Stimulated activated naive CD8-positive, alpha-beta T cell treated with anti-CD3 and anti-CD28 coated beads, Interleukin-15, Interleukin-2, amounts not matched to agents 100 ng/mL and 50 ng/mL, for 24 hours (primary cell): Measurements from ENCODE around the gene PDE6A.

Experiments
- H3K27ac Mint-ChIP-seq: one replicate; pipeline ENCODE4 v1.8.0; 2021; ENCODE audit warnings: mild to moderate bottlenecking, mixed read lengths
- H3K27me3 Mint-ChIP-seq: one replicate; pipeline ENCODE4 v1.8.0; 2021; ENCODE audit warnings: mixed read lengths
- H3K36me3 Mint-ChIP-seq: one replicate; pipeline ENCODE4 v1.8.0; 2021; ENCODE audit warnings: low read depth, mixed read lengths
- H3K4me1 Mint-ChIP-seq: one replicate; pipeline ENCODE4 v1.8.0; 2021; ENCODE audit warnings: low read depth, mixed read lengths
- H3K4me3 Mint-ChIP-seq: one replicate; pipeline ENCODE4 v1.8.0; 2021; ENCODE audit warnings: mild to moderate bottlenecking, mixed read lengths
- H3K9me3 Mint-ChIP-seq: one replicate; pipeline ENCODE4 v1.8.0; 2021; ENCODE audit warnings: mixed read lengths

Gene PDE6A

DNA sequence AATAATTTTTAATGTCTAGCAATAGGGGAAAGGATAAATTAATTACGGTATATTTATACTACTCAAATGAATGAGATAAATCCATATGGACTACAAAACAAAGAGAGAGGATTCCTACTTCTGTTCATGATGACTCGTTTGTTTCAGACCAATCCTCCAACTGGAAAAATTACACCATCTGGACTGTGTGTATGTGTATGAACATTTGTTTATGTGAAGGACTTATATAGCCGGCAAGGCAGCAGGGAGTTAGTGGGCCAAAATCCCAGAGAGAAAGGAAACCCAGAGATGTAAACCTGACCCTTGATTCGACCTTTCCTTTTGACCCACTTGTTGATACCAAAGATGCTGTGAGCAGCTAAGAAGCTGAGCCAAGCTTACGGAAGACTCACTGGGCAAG lies 20.1 kb downstream of the PDE6A start:
- Mint-ChIP-seq H3K27me3 (peaks cover 8% of the 10 kb centered on the region), H3K9me3 (no peaks in the 10 kb centered on the region), H3K4me3 (no peak overlapping the region), H3K36me3 (no peaks in the 10 kb centered on the region), H3K27ac (no peak overlapping the region), H3K4me1 (no peaks in the 10 kb centered on the region)

DNA sequence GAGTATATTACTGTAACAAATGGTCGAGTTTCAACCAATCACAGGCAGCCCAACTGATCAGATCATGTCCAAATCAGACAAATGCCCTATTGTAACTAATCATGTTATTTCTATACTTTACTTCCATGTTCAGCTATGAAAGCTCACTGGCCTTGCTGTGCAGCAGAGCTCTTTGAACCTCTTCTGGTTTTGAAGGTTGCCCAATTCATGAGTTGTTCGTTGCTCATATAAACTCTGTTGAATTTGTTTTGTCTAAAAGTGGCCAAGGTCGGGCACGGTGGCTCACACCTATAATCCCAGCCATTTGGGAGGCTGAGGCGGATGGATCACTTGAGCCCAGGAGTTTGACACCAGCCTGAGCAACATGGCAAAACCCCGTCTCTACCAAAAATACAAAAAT lies 21.6 kb downstream of the PDE6A start:
- no peaks in the 10 kb centered on the region for H3K9me3 Mint-ChIP-seq
- H3K27me3 Mint-ChIP-seq, result no peaks in the 10 kb centered on the region
- no peak overlapping the region for H3K27ac Mint-ChIP-seq
- H3K4me3 Mint-ChIP-seq, result no peak overlapping the region
- no peaks in the 10 kb centered on the region for H3K4me1 Mint-ChIP-seq
- no peaks in the 10 kb centered on the region for H3K36me3 Mint-ChIP-seq

DNA sequence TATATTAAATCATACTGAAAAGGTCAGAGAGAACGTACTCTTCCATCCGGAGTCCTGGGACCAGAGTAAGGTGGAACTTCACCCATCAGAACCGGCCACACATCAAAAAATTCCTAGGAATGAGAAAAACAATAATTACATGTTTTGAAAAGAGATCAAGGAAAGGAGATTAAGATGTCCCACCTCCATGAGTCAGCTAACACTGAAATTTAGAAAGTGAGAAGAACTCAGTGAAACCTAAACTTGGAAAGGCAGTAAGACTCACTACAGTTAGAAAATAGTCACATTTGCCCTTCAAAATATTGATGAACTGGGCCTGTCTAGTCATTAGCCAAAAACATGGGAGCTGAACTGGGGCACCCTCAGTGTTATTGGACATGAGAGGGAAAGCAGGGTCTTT lies 23.0 kb downstream of the PDE6A start:
- Mint-ChIP-seq H3K4me3 (no peak overlapping the region), H3K36me3 (no peaks in the 10 kb centered on the region), H3K9me3 (no peaks in the 10 kb centered on the region), H3K4me1 (no peaks in the 10 kb centered on the region), H3K27me3 (no peaks in the 10 kb centered on the region), H3K27ac (no peak overlapping the region)

DNA sequence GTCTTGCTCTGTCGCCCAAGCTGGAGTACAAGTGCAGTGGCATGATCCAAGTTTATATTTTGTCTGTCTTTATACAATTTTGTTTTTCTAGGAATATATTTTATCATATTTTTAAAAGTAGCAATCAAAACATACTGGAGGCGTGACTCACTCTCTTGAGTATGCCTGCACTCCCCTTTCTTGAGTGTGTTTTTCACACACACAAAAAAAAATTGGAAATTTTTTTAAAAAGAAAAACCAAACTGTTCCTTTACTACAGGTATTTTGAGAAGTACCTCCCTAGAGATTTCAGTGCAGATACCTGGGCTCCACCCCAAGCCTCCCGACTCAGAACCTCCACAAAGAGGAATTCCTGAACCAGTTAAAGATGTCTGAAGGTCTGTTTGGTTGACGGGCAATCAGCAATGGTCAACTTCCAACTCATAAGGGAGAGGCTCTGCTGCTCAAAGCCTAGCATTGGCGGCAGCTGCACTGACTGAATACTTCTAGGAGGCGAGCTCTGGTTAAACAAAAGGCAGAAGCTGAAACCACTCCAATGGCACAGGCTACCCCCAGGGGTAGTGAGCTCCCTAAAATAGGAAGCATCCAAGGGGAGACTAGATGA lies 27.4 kb downstream of the PDE6A start:
- Mint-ChIP-seq H3K36me3 (no peaks in the 10 kb centered on the region), H3K27ac (no peak overlapping the region), H3K9me3 (no peaks in the 10 kb centered on the region), H3K4me1 (no peaks in the 10 kb centered on the region), H3K4me3 (no peak overlapping the region), H3K27me3 (peaks cover 7% of the 10 kb centered on the region)

DNA sequence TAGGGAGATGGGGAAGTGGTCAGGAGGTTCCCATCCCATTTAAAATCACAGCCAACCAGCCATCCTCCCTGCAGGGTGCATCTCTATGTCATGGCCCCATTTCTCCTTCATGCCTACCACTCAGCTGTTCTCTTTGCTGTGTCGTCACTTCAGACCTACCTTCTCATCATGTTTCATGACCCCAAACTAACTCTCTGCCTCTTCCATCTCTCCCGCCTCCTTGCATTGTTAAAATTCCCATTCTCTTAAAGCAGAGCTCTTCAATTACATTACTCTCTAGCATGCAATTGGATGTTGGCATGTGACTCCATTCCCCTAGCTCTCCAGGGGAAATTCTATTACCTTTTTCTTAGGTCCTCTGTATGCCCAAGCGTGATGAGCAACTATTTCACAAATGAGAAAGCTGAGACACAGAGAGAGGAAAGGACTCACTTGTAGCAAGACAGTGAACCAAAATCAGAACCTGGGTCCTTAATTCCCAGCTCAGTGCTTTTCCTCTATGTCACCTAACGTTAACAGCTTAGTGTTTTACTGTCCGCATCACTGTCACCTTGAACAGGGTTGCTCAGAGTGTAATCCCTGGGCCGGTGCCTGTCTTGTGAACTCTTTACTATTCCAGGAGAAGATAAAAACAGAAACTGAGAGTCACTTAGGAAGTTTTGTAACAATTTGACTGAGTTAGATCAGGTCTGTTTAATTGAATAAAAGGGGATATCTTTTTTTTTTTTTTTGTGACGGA lies 28.1 kb downstream of the PDE6A start:
- peaks cover 10% of the 10 kb centered on the region for H3K27me3 Mint-ChIP-seq

DNA sequence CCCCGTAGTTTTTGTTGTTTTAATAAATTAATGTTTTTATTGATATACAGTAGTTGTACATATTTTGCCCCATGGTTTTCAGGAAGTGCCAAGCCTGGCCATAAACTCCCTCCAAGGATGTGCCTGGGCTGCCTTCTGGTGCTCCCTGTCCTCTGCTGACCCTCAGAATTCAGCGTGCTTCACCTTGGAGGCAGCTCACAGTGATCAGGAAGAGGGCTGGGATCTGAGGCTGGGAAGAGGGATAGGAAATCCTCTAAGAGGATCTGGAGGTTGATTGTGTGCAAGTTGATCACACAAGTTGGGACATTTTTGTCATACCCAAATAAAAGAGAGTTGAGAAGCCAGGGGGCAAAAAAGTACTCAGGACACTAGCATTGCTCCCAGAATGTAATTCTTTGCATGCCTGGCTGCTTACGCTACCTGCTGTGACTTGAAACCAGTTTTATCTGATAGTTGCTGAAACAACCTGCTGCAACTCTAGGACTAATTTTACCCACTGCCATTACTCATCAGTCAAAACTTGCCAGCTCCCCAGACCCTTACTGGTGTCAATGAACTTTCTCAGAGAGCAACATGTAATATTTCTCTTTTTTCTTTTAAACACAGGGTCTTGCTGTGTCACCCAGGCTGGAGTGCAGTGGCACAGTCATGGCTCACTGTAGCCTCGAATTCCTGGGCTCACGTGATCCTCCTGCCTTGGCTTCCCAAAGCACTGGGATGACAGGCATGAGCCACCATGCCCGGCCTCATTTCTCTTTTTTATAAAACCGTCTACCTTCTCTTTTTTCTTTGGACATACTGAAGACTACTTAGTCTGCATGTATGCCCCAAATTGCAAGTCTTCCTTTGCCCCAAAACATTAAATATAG lies 29.0 kb downstream of the PDE6A start:
- H3K4me3 Mint-ChIP-seq, result no peak overlapping the region

More for the DNA sequence above, 28.1 kb downstream of the PDE6A start:
- H3K36me3 Mint-ChIP-seq, result no peaks in the 10 kb centered on the region
- no peak overlapping the region for H3K4me3 Mint-ChIP-seq
- no peaks in the 10 kb centered on the region for H3K9me3 Mint-ChIP-seq
- no peaks in the 10 kb centered on the region for H3K4me1 Mint-ChIP-seq
- no peak overlapping the region for H3K27ac Mint-ChIP-seq

DNA sequence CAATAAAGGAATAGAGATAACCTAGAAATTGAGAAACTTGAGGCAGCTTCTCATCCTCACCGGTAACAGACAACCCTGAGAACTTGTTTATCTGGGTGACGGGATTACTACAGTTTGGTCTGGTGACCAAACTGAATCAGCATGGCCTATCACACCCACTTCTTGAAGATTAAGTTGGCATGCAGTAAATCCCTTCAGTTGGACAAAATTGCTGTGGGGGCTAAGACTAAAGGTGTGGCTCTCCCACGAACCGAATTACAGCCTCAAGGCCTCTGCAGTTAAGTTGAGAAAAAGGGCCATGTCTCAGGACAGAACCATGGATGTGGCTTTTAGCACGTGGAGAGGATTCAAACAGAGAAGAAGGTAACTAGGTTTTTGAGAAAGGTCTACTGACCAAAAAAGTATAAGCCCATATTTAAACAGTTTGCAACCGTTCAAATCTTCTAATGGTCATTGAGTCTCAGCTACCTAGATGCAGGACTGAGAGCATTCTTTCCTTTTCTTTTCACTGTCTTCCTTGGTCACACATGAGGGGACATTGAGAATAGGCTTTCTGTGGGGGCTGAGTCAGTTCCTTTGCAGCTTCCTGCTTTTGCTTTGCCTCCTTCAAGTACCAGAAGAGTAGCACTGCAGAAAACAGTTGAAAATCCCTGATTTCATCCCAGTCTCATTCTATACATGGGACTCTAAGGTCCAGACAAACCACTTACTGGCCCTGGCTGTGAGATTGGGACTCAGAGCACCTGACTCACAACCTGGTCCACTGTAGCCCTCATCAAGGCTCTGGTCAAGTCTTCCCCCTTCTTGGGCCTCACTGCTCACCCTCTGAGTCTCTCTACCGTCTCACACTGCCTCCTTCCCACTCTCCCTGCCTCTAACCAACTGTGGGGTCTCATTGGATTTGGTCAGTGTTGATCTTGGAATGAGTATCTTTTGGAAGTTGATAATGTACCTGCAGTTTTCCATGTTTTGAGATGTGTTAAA lies 30.9 kb downstream of the PDE6A start:
- Mint-ChIP-seq H3K27me3 (peaks cover 27% of the 10 kb centered on the region), H3K36me3 (no peaks in the 10 kb centered on the region), H3K9me3 (no peaks in the 10 kb centered on the region), H3K4me1 (no peaks in the 10 kb centered on the region), H3K27ac (no peak overlapping the region), H3K4me3 (no peak overlapping the region)

More for the DNA sequence above, 29.0 kb downstream of the PDE6A start:
- peaks cover 14% of the 10 kb centered on the region for H3K27me3 Mint-ChIP-seq
- H3K27ac Mint-ChIP-seq, result no peak overlapping the region
- H3K9me3 Mint-ChIP-seq, result no peaks in the 10 kb centered on the region
- H3K4me1 Mint-ChIP-seq, result no peaks in the 10 kb centered on the region
- H3K36me3 Mint-ChIP-seq, result no peaks in the 10 kb centered on the region

DNA sequence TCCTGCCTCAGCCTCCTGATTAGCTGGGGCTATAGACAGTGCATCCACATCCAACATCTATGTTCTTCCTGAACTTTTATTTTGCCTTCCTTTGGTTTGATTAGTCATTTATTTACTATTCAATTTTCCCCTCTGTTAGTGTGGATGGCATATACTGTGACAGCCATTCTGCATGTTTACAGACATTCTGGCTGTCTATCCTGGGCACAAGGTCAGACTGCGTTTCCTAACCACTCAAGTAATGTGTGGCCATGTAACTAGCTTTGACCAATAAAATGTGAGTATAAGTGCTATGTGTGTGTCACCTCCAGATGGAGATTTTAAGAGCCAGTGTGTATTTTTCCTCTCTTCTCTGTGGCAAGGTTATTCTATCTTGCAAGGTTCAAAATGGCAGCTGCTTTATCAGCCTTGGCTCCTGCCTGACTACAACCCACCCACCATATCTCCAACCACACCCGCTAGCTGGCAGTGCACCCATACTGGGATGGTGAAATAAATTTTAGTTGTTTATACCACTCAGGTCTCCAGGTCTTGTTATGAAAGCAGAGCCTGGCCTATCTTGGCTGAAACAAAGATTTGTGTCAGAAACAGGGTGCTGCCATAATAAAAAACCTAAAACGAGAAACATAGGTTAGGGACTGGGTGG lies 32.2 kb downstream of the PDE6A start:
- Mint-ChIP-seq H3K36me3 (no peaks in the 10 kb centered on the region), H3K27ac (no peak overlapping the region), H3K9me3 (no peaks in the 10 kb centered on the region), H3K4me1 (no peaks in the 10 kb centered on the region), H3K4me3 (no peak overlapping the region), H3K27me3 (peaks cover 32% of the 10 kb centered on the region)

DNA sequence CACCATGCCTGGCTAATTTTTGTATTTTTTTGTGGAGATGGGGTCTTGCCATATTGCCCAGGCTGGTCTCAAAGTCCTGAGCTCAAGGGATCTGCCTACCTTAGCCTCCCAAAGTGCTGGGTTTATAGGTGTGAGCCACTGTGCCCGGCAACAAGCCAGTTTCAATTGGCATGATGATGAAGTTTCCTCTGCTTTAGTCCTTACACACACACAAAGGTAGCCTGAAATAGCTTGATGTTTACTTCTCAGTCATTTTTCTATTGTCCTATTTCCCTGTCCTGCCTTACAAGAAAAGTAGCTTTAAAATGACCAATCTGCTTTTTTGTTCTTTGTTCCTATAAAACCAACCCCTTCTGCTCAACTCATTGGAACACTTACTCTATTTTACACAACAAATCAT lies 33.6 kb downstream of the PDE6A start:
- peaks cover 29% of the 10 kb centered on the region for H3K27me3 Mint-ChIP-seq
- H3K36me3 Mint-ChIP-seq, result no peaks in the 10 kb centered on the region
- H3K9me3 Mint-ChIP-seq, result no peaks in the 10 kb centered on the region
- H3K4me1 Mint-ChIP-seq, result no peaks in the 10 kb centered on the region
- no peak overlapping the region for H3K27ac Mint-ChIP-seq
- no peak overlapping the region for H3K4me3 Mint-ChIP-seq

DNA sequence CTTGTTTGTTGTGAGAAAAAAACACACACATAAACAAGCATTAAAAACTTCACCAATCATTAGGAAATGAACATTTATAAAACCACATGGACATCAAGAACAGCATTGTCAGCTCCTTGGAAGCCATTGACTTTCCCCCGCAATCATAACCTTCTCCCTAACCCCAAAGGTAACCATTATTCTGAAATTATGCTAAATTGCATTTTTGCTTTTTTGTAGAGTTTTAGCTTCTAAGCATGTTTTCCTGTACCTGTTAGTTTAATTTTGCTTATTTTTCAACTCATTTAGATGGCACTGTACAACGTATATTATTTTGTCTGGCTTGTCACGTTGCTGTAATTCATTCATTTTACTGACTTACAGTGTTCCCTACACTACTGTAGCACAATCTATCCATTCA lies 36.8 kb downstream of the PDE6A start:
- Mint-ChIP-seq H3K4me3 (no peak overlapping the region), H3K36me3 (no peaks in the 10 kb centered on the region), H3K27ac (no peak overlapping the region), H3K9me3 (no peaks in the 10 kb centered on the region), H3K4me1 (peaks cover 6% of the 10 kb centered on the region), H3K27me3 (peaks cover 35% of the 10 kb centered on the region)

DNA sequence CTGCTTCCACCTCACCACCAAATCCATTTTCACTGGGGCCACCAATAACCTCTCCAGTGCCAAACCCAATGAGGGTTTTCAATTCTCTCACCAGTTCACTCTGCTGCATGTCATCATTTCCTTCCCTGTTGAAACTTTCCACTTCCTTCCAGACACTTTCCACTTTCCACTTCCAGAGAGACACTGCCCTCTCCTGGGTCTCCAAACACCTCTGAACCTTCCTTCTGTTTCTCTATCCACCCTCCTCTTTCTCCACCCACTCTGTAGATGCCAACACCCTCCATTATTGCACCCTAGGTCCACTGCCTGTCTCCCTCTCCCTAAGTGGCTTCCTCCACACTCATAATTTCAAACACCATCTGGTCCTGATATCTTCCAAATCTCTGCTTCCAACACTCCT lies 39.6 kb downstream of the PDE6A start:
- Mint-ChIP-seq H3K27ac (no peak overlapping the region), H3K4me3 (no peak overlapping the region), H3K36me3 (no peaks in the 10 kb centered on the region), H3K9me3 (no peaks in the 10 kb centered on the region), H3K27me3 (peaks cover 22% of the 10 kb centered on the region), H3K4me1 (peaks cover 6% of the 10 kb centered on the region)

DNA sequence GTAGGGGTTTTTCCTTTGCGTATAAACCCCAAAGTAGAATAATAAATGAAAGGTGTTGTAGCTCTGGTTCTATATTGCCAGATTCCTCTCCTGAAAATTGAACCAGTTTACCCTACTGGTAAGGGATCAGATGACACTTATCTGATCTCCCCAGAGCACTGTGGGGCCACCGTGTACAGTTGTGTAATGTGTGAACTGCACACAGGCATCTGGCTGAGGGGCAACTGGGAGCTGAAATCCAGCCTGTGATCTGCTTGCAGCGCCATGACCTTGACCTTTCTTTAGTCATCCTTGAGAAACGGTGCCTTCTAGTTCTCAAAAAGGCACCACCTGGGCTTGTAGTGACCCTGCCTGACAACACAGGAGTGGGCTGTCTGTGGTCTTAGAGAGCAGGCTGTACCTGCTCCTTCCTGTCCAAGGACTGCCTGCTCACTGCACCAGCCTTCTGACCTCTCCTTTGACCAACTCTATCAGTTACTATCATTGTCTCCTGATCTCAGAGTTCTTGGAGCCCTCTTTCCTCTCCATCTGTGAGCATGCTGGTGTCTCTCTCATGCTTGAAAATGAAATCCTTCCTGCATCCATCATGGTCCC lies 40.2 kb downstream of the PDE6A start:
- Mint-ChIP-seq H3K36me3 (no peaks in the 10 kb centered on the region), H3K27ac (no peak overlapping the region), H3K27me3 (peaks cover 18% of the 10 kb centered on the region), H3K4me1 (peaks cover 6% of the 10 kb centered on the region), H3K4me3 (no peak overlapping the region), H3K9me3 (no peaks in the 10 kb centered on the region)

DNA sequence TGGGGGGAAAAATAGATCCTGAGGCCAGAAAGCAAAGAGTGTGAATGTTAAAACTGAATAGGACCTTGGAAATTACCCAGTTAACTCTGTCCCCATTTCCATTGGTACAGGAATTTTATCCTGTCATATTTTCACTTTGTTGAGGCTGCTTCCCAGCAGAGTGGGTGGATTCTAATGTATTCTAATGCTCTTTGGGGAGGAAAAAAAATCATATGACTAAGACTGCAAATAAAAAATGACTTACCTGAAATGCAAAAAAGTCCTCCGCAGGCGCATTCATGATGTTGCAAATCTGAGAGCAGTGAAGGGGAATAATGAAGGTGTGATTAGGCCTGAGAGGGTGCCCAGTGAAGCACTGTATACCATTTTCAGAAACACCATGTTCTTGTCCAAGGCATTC lies 41.2 kb downstream of the PDE6A start:
- Mint-ChIP-seq H3K27me3 (peaks cover 20% of the 10 kb centered on the region), H3K9me3 (no peaks in the 10 kb centered on the region), H3K27ac (no peak overlapping the region), H3K4me1 (peaks cover 6% of the 10 kb centered on the region), H3K4me3 (no peak overlapping the region), H3K36me3 (no peaks in the 10 kb centered on the region)

DNA sequence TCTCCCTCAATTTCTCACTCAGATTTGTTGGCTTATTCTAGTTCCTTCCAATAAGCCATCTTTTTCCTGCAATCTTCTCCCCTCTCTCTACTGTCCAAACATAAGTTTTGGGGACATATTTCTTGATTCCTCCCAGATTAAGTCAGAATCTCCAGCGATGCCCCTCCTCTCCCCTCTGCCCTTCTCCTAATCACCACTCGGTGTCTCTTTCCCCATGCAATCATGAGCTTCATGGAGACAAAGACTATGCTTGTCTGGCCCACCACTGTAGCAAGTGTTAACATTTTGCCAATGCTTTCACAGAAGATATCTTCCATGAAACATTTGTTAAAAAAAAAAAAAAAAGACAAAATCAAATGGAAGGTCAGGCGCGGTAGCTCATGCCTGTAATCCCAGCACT lies 42.4 kb downstream of the PDE6A start:
- H3K27ac Mint-ChIP-seq, result no peak overlapping the region

More for the DNA sequence above, 42.4 kb downstream of the PDE6A start:
- Mint-ChIP-seq H3K9me3 (no peaks in the 10 kb centered on the region), H3K27me3 (peaks cover 15% of the 10 kb centered on the region), H3K4me1 (peaks cover 6% of the 10 kb centered on the region), H3K4me3 (no peak overlapping the region), H3K36me3 (no peaks in the 10 kb centered on the region)
